ENCODE data around the gene ARPC4. TPM values are rescaled to one million over a fixed set of nuclear protein-coding genes. Genes with fewer than 3 reads are reported as not detected.
"Not testable (repeated sequence)": the region's sequence is repeated elsewhere in the genome, so short reads cannot be mapped to it uniquely, and the experiment has no call there.

ARPC4 gene
- polyA plus RNA-seq, 4 donors = 142 to 153 (median 142) TPM

DNA sequence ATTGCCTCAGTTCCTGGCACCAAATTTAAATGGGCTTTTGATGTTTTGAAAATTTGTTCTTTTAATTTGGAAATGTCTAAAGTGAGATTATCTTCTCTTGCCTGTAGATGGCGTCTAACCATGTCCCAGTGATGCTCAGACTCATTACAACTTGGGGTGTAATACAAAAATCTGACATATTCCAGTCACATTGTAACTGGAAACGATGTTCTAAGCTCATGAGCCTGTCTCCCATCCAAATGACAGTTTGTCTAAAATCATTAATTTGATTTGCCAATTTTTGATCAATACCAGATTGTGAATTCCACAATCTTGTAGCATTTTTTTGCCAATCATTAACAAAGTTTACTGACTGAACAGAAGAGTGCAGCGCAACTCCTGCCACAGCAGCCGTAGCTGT is 56.0 kb downstream of the ARPC4 start:
- not testable (repeated sequence) for DNase-seq (ENCODE audit: low read depth in 4 of 4, low spot score in 3 of 4)

DNA sequence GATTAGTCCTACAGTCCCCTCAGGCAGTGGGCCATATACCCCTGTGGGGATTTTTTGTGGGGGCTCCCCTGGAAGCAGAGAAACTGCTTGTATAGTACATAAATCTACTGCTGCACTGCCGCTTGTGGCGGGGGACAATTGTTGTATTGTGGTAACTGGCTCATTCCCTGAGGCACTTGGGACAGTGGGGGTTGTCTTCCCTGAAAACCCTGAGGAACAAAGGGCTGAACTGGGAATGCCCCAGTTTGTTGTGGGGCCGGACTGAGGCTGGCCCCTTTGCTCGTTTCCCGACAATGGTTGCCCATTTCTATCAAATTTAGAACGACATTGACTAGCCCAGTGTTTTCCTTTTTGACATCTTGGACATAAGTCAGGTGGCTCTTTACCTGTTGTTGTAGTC is 58.5 kb downstream of the ARPC4 start:
- DNase-seq (ENCODE audit: low read depth in 4 of 4, low spot score in 3 of 4) = not testable (repeated sequence)

DNA sequence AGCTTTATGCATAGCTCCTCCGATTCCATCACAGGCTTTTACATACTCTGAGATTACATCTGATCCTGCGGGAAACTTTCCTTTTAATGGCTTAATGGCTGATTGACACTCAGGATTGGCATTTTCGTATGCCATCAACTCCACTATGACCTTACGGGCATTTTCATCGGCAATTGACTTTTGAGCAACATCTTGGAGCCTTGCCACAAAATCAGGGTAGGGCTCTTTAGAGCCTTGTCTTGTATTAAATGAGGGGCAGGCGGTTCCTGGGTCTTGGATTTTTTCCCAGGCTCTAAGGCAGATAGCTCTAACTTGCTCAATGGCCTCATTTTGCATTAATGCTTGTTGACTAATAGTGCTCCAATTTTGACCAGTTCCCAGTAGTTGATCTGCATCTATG is 59.0 kb downstream of the ARPC4 start:
- DNase-seq (ENCODE audit: low read depth in 4 of 4, low spot score in 3 of 4) = not testable (repeated sequence)

DNA sequence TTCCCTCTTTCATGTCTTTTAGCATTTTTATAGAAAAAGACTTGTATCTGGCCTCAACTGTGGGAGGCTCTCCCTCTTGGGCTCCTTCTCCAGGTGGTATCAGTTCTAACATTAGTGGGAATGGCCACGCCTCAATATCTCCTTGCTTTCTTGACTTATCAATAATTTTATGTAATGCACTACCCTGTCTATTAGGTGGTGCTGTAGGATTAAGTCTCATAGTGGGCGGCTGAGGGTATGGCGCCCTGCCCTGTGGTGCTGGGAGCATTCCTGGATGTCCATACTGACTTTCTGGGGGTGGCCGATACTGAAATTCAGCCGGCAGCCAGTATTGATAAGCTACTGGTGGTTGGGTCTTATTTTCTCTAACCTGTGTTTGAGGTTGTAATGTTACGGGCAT is 59.6 kb downstream of the ARPC4 start:
- no peak for DNase-seq (ENCODE audit: low read depth in 4 of 4, low spot score in 3 of 4)

DNA sequence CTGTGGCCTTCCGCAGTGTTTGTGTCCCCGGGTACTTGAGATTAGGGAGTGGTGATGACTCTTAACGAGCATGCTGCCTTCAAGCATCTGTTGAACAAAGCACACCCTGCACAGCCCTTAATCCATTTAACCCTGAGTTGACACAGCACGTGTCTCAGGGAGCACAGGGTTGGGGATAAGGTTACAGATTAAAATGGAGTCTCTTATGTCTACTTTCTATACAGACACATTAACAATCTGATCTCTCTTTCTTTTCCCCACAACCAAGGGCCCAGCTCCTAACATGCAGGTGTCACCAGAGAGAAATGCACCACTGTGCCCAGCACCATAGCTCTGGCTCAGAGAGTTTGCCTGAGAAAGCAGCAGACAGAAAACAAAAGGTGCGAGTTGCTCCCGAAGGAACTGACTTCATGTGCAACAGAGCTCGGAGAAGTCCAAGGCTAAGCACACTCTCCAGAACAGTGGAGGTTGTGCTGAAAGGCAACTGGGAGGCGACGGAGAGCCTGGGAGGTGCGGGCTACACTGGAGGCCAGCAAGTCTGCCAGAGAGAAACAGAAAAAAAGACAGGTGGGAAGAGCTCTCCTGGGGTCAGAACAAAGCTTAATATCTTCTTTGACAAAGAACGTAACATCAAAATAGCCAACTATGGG is 61.5 kb downstream of the ARPC4 start:
- not testable (repeated sequence) for DNase-seq (ENCODE audit: low read depth in 4 of 4, low spot score in 3 of 4)

DNA sequence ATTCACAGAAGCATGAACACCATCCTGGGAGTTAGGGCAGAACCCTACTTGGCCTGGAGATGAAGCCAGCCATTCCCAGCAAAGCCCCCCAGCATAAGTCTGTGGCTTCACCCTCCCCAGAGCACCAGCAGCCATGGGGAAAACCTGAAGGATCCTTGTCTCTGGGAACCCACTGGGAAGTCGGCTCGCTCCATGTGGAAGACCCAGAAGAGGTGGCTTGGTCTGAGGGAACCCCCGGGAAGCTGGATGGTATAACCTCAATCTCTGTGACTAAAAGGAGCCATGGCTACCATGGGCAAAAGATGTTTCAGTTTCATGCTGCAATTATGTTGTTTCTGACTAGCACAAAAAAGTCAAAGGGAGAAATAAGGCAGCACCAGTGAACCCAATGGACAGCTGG is 62.7 kb downstream of the ARPC4 start:
- DNase-seq (ENCODE audit: low read depth in 4 of 4, low spot score in 3 of 4) = no peak

Other genes with a start within 250 kb of the ARPC4 start
- under 1 TPM in 1 of 4 donors, not detected in 3; 0.09 TPM for gene LHFPL4, start 239.3 kb upstream of the ARPC4 start, polyA plus RNA-seq (ENCODE audit: insufficient read length in 4 of 4)
- gene MTMR14, start 143.6 kb upstream of the ARPC4 start, polyA plus RNA-seq (ENCODE audit: insufficient read length in 4 of 4) = 10 to 100 TPM; 32.5 to 33.8 (median 33.0) TPM
- under 1 TPM; 0.08 to 0.15 (median 0.14) TPM for gene CPNE9, start 89.2 kb upstream of the ARPC4 start, polyA plus RNA-seq (ENCODE audit: insufficient read length in 4 of 4)
- 10 to 100 TPM; 19.0 to 20.7 (median 19.9) TPM for gene BRPF1, start 61.3 kb upstream of the ARPC4 start, polyA plus RNA-seq (ENCODE audit: insufficient read length in 4 of 4)
- 10 to 100 TPM; 47.6 to 61.9 (median 56.1) TPM for gene OGG1, start 43.1 kb upstream of the ARPC4 start, polyA plus RNA-seq (ENCODE audit: insufficient read length in 4 of 4)
- 10 to 100 TPM; 18.9 to 22.6 (median 20.0) TPM for gene CAMK1, start 23.1 kb upstream of the ARPC4 start, polyA plus RNA-seq (ENCODE audit: insufficient read length in 4 of 4)
- 10 to 100 TPM; 61.6 to 70.9 (median 65.7) TPM for gene TADA3, start 609 bp upstream of the ARPC4 start, polyA plus RNA-seq (ENCODE audit: insufficient read length in 4 of 4)
- 10 to 100 TPM; 38.6 to 60.3 (median 43.0) TPM for gene TTLL3, start 17.2 kb downstream of the ARPC4 start, polyA plus RNA-seq (ENCODE audit: insufficient read length in 4 of 4)
- gene RPUSD3, start 50.9 kb downstream of the ARPC4 start, polyA plus RNA-seq (ENCODE audit: insufficient read length in 4 of 4) = 10 to 100 TPM; 29.4 to 38.6 (median 33.7) TPM
- gene CIDEC, start 87.2 kb downstream of the ARPC4 start, polyA plus RNA-seq (ENCODE audit: insufficient read length in 4 of 4) = under 1 TPM in 1 of 4 donors, not detected in 3; 0.09 TPM
- 10 to 100 TPM; 47.9 to 50.0 (median 49.4) TPM for gene JAGN1, start 97.5 kb downstream of the ARPC4 start, polyA plus RNA-seq (ENCODE audit: insufficient read length in 4 of 4)
- gene IL17RE, start 109.8 kb downstream of the ARPC4 start, polyA plus RNA-seq (ENCODE audit: insufficient read length in 4 of 4) = 10 to 100 TPM; 11.0 to 15.2 (median 11.8) TPM
- gene IL17RC, start 124.0 kb downstream of the ARPC4 start, polyA plus RNA-seq (ENCODE audit: insufficient read length in 4 of 4) = 10 to 100 TPM; 33.2 to 43.9 (median 40.1) TPM
- 10 to 100 TPM; 53.9 to 62.1 (median 58.8) TPM for gene CRELD1, start 140.8 kb downstream of the ARPC4 start, polyA plus RNA-seq (ENCODE audit: insufficient read length in 4 of 4)
- 1 to 10 TPM; 3.8 to 4.5 (median 4.1) TPM for gene PRRT3, start 159.3 kb downstream of the ARPC4 start, polyA plus RNA-seq (ENCODE audit: insufficient read length in 4 of 4)
- 10 to 100 TPM; 89.6 to 93.6 (median 91.8) TPM for gene EMC3, start 193.8 kb downstream of the ARPC4 start, polyA plus RNA-seq (ENCODE audit: insufficient read length in 4 of 4)
- 10 to 100 TPM; 14.4 to 19.3 (median 17.2) TPM for gene FANCD2, start 233.4 kb downstream of the ARPC4 start, polyA plus RNA-seq (ENCODE audit: insufficient read length in 4 of 4)